Panc1 (cell line): ENCODE measurements around the gene HSP90AB1. TPM values are rescaled to one million over a fixed set of nuclear protein-coding genes. Genes with fewer than 3 reads are reported as not detected.
A peak's percentile ranks its signal among the peaks of the same experiment; 100 is the strongest.

Experiments used
- ATAC-seq: fragments of 200-7000 bp; cut with Tn5 transposase; 2 replicates; pipeline ENCODE4 v1.9.1; 2020; ENCODE audit warnings: mild to moderate bottlenecking, moderate library complexity
- BruUV-seq: library from RNA; stranded (reverse); fragments of 400-500 nt; replicated peaks from 2 replicates; lab custom pipeline; 2021; lab: Mats Ljungman, UMichigan
- CTCF ChIA-PET: fragments of 300-600 bp; sonication (Branson Sonifier 250); formaldehyde crosslinking; loops from one replicate; lab custom pipeline; 2022; ENCODE audit warnings: antibody characterized with exemption; lab: Charles Lee
- POLR2A ChIA-PET: fragments of 300-600 bp; sonication (Branson Sonifier 250); formaldehyde crosslinking; loops from one replicate; lab custom pipeline; 2022; ENCODE audit warnings: antibody characterized with exemption; lab: Charles Lee
- DNase-seq: peaks from one replicate; pipeline ENCODE4 v3.0.0-alpha.2; 2010; ENCODE audit warnings: low read depth, low spot score
- H3K27ac ChIP-seq: 2 replicates; pipeline ENCODE4 v1.5.1; 2011; ENCODE audit warnings: mild to moderate bottlenecking, low read length, inconsistent platforms
- H3K27me3 ChIP-seq: fragments of 200-500 bp; sonication (Bioruptor generic); 2 replicates; pipeline ENCODE4 v1.6.0; 2014; ENCODE audit warnings: low read length, inconsistent platforms; ENCODE audit not compliant: control insufficient read depth, insufficient read depth
- H3K36me3 ChIP-seq: fragments of 200-500 bp; sonication (Bioruptor generic); 2 replicates; pipeline ENCODE4 v1.5.1; 2014; ENCODE audit warnings: inconsistent platforms, mild to moderate bottlenecking, low read length, moderate library complexity; ENCODE audit not compliant: control insufficient read depth, insufficient read depth
- H3K4me1 ChIP-seq: 2 replicates; pipeline ENCODE4 v1.5.1; 2011; ENCODE audit warnings: inconsistent platforms, mild to moderate bottlenecking, low read length, moderate library complexity; ENCODE audit not compliant: control insufficient read depth, insufficient read depth
- H3K4me3 ChIP-seq, 2 experiments: 2 replicates each; pipeline ENCODE4 v1.5.1; 2011 to 2012; ENCODE audit warnings: low read depth in 2 of 2, low read length in 2 of 2, mild to moderate bottlenecking in 2 of 2, inconsistent platforms in 1 of 2, moderate library complexity in 1 of 2
- H3K9me3 ChIP-seq: fragments of 200-500 bp; sonication (Bioruptor generic); 2 replicates; pipeline ENCODE4 v1.5.1; 2014; ENCODE audit warnings: low read depth, mild to moderate bottlenecking, inconsistent platforms, low read length, moderate library complexity; ENCODE audit not compliant: control insufficient read depth, insufficient read depth
- CTCF ChIP-seq: fragments of 450-650 bp; IDR thresholded peaks from 2 replicates; pipeline ENCODE4 v1.5.1; 2017; ENCODE audit warnings: mild to moderate bottlenecking
- POLR2AphosphoS5 ChIP-seq: IDR thresholded peaks from 2 replicates; pipeline ENCODE4 v1.6.1; 2012; ENCODE audit warnings: mild to moderate bottlenecking, low read depth, low read length, moderate library complexity
- REST ChIP-seq, 2 experiments: IDR thresholded peaks; 2 replicates each; pipeline ENCODE4 v1.6.1; 2011 to 2012; ENCODE audit warnings: low read depth in 2 of 2, control low read depth in 1 of 2, low read length in 1 of 2, mild to moderate bottlenecking in 1 of 2, moderate library complexity in 1 of 2; ENCODE audit not compliant: insufficient read depth in 1 of 2
- SIN3A ChIP-seq: IDR thresholded peaks from 2 replicates; pipeline ENCODE4 v1.6.1; 2012; ENCODE audit warnings: low read depth, mild to moderate bottlenecking, low read length, moderate library complexity, borderline replicate concordance; ENCODE audit not compliant: insufficient read depth
- TCF7L2 ChIP-seq: IDR thresholded peaks from 2 replicates; pipeline ENCODE4 v1.6.1; 2011; ENCODE audit warnings: mild to moderate bottlenecking, low read depth, low read length, inconsistent platforms
- in situ Hi-C: cut with HindIII; loops from 2 replicates; pipeline ENCODE4 v1.10.0; 2016; ENCODE audit warnings: low sequenced_read_pairs, low pct_unique_long_range_greater_than_20kb
- intact Hi-C: fragments of 100-400 bp; cut with micrococcal nuclease; formaldehyde crosslinking; loops from one replicate; pipeline ENCODE4 v1.10.0; 2022; ENCODE audit not compliant: unreplicated experiment
- total RNA-seq: library from RNA; stranded (reverse); gene quantifications from one replicate; pipeline ENCODE4 v1.2.1, GENCODE V29; 2021; ENCODE audit not compliant: unreplicated experiment

Gene HSP90AB1
- total RNA-seq, 1 experiment from 2014 or later, result 1,253 TPM

GRCh38 chr6:44261581-44261980 lies 14.7 kb downstream of the HSP90AB1 start:
- ChIA-PET CTCF (no interaction called here), POLR2A (no interaction called here)
- H3K4me1 ChIP-seq, result peaks cover 31% of the 10 kb centered on the region
- no peak overlapping the region for H3K27ac ChIP-seq
- no TSS peak for BruUV-seq
- H3K9me3 ChIP-seq, result no peaks in the 10 kb centered on the region
- intact Hi-C loops, result no loop called here
- no peaks in the 10 kb centered on the region for H3K27me3 ChIP-seq
- DNase-seq (no peak), ATAC-seq (no peak)
- in situ Hi-C loops, result no loop called here
- TF ChIP-seq REST (IDR thresholded peaks at IDR 0.05; ENCODE audit: insufficient read depth in 1 of 2, low read depth in 2 of 2, low read length in 1 of 2), result no peak
- TF ChIP-seq POLR2AphosphoS5, result no peak
- no peak for TF ChIP-seq SIN3A
- TF ChIP-seq CTCF, result no peak
- TF ChIP-seq TCF7L2, result no peak
- peaks cover 5% of the 10 kb centered on the region for H3K36me3 ChIP-seq
- H3K4me3 ChIP-seq, result no peak overlapping the region

GRCh38 chr6:44262467-44263353 lies 15.8 kb downstream of the HSP90AB1 start:
- intact Hi-C loops, result no loop called here
- ChIA-PET POLR2A (no interaction called here), CTCF (no interaction called here)
- no TSS peak for BruUV-seq
- no peak for TF ChIP-seq POLR2AphosphoS5
- TF ChIP-seq SIN3A, result no peak
- no peak for TF ChIP-seq CTCF
- TF ChIP-seq TCF7L2, result no peak
- TF ChIP-seq REST (IDR thresholded peaks at IDR 0.05; ENCODE audit: insufficient read depth in 1 of 2, low read depth in 2 of 2, low read length in 1 of 2), result no peak
- DNase-seq (no peak), ATAC-seq (no peak)
- Histone ChIP-seq H3K27ac (peak overlapping the region; percentile 73), H3K9me3 (no peaks in the 10 kb centered on the region), H3K36me3 (peaks cover 2% of the 10 kb centered on the region), H3K4me3 (peak overlapping the region; percentile 86), H3K4me1 (peaks cover 30% of the 10 kb centered on the region), H3K27me3 (no peaks in the 10 kb centered on the region)
- in situ Hi-C loops, result no loop called here
